CD4-positive, alpha-beta T cell treated with Interferon gamma for 1 hour (primary cell): ENCODE measurements around the gene KYAT1.
A peak's percentile ranks its signal among the peaks of the same experiment; 100 is the strongest.
"Not testable (repeated sequence)": the region's sequence is repeated elsewhere in the genome, so short reads cannot be mapped to it uniquely, and the experiment has no call there.

Experiments used
- DNase-seq: peaks from one replicate; pipeline ENCODE4 v3.0.0-alpha.2; 2020

The KYAT1 gene

GRCh38 chr9:128882677-128883603 is 1.2 kb upstream of the KYAT1 start:
- no peak for DNase-seq

GRCh38 chr9:128877852-128878251 is 3.9 kb downstream of the KYAT1 start:
- DNase-seq = no peak

- not testable (repeated sequence) for DNase-seq
Measured at GRCh38 chr9:128870941-128871265, 10.8 kb downstream of the KYAT1 start.

GRCh38 chr9:128870128-128870940 is 11.4 kb downstream of the KYAT1 start:
- DNase-seq = no peak

- DNase-seq = peak; percentile 75
Measured at GRCh38 chr9:128863647-128864046, 18.1 kb downstream of the KYAT1 start.

- DNase-seq = no peak
Measured at GRCh38 chr9:128862401-128862851, 19.3 kb downstream of the KYAT1 start.

- DNase-seq = no peak
Measured at GRCh38 chr9:128861501-128861900, 20.2 kb downstream of the KYAT1 start.

GRCh38 chr9:128860937-128861336 is 20.8 kb downstream of the KYAT1 start:
- no peak for DNase-seq

GRCh38 chr9:128858476-128858875 is 23.3 kb downstream of the KYAT1 start:
- not testable (repeated sequence) for DNase-seq

- not testable (repeated sequence) for DNase-seq
Measured at GRCh38 chr9:128854454-128854853, 27.3 kb downstream of the KYAT1 start.

- DNase-seq = not testable (repeated sequence)
Measured at GRCh38 chr9:128852646-128853045, 29.1 kb downstream of the KYAT1 start.

- not testable (repeated sequence) for DNase-seq
Measured at GRCh38 chr9:128851779-128852600, 29.8 kb downstream of the KYAT1 start.

GRCh38 chr9:128851024-128851423 is 30.7 kb downstream of the KYAT1 start:
- DNase-seq = not testable (repeated sequence)

- DNase-seq = no peak
Measured at GRCh38 chr9:128847803-128848202, 33.9 kb downstream of the KYAT1 start.

- DNase-seq = no peak
Measured at GRCh38 chr9:128846680-128847030, 35.1 kb downstream of the KYAT1 start.

- no peak for DNase-seq
Measured at GRCh38 chr9:128845186-128845931, 36.4 kb downstream of the KYAT1 start.

GRCh38 chr9:128843171-128843570 is 38.6 kb downstream of the KYAT1 start:
- not testable (repeated sequence) for DNase-seq

- no peak for DNase-seq
Measured at GRCh38 chr9:128841694-128842492, 39.9 kb downstream of the KYAT1 start.

GRCh38 chr9:128840524-128840923 is 41.2 kb downstream of the KYAT1 start:
- DNase-seq = no peak

- no peak for DNase-seq
Measured at GRCh38 chr9:128838338-128838737, 43.4 kb downstream of the KYAT1 start.

- DNase-seq = no peak
Measured at GRCh38 chr9:128836509-128837145, 45.1 kb downstream of the KYAT1 start.
